ENCODE results near the gene CYTH4. TPM values are rescaled to one million over a fixed set of nuclear protein-coding genes. Genes with fewer than 3 reads are reported as not detected.

Gene CYTH4
- polyA plus RNA-seq, 1 donor from 2014 or later = not detected

DNA sequence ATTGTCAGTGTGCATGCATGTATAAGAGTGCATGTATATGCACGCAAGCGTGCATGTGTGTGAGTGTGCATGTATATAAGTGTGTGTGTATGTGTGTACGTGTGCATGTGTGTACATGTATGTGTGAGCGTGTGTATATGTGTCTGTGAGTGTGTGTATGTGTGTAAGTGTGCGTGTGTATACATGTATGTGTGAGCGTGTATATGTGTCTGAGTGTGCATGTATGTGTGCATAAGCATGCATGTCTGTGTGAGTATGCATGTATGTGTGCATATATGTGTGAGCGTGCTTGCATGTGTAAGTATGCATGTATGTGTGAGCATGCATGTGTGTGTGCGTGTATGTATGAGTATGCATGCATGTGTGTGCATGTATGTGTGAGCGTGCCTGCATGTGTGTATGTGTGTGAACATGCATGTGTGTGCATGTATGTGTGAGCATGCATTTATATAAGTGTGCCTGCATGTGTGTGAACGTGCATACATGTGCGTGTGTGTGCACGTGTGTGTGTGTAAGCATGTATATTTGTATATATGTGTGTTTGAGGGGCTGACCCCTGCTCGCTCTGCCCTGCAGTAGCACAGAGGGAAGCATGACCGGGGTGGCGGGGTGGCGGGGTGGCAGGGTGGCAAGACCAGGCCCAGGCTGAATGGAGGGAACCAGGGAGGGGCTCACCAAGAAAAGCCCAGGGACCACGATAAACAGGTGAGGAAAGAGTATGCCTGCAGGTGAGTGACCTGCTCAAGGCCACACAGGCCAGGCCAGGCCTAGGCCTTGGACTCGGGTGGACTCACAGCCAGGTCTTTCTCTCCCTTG lies 26.3 kb downstream of the CYTH4 start:
- Histone ChIP-seq H3K27ac (ENCODE audit: low read length) (no peak overlapping the region), H3K4me2 (ENCODE audit: low read length) (no peak overlapping the region)

DNA sequence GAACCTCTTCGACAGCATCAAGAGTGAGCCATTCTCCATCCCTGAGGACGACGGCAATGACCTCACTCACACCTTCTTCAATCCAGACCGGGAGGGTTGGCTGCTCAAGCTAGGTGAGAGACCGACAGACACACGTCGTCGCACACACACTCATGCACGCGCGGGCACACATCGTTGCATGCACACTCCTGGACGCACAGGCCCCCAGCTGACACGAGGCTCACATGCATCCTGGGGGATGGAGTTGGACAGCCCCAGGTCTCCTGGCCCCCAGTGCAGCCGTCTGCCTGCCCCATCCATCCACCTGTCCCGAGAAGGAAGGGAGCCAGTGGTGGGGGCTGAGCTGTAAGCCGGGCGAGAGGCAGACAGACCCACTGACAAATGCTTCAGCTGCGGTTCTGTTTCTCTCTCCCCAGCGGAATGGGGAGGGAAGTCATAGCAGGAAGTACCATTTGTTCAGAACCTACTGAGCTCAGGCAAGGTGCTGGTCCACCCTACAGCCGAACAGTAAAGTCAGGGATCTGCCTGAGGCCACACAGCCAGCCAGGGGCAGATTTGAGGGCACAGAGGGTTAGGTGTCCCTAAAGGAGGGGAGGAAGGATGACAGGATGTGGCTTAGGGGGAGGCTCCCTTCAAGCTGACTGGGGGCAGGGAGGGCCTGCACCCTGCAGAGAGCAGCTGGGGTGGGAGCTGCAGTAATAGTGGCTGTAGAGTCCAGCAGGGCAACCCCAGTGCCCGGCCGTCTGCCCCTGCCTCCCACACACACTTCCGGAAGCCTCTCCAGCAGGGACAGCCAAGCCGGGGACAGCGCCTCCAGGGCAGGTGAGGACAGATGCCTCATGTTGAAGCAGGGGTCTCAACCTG lies 27.1 kb downstream of the CYTH4 start:
- no peak overlapping the region for H3K27ac ChIP-seq (ENCODE audit: low read length)
- no peak overlapping the region for H3K4me2 ChIP-seq (ENCODE audit: low read length)
- H3K79me2 ChIP-seq (replicated peaks; ENCODE audit: insufficient read depth, low read length) = no peaks in the 10 kb centered on the region
- H3K9me3 ChIP-seq (ENCODE audit: low read length) = no peaks in the 10 kb centered on the region
- H3K4me3 ChIP-seq (ENCODE audit: low read length) = no peak overlapping the region
- no peaks in the 10 kb centered on the region for H3F3A ChIP-seq (ENCODE audit: insufficient read depth, low read length, poor library complexity, severe bottlenecking)
- no peaks in the 10 kb centered on the region for H3K27me3 ChIP-seq (ENCODE audit: insufficient read depth, low read depth, low read length)
- H4K20me1 ChIP-seq (ENCODE audit: insufficient read depth) = no peaks in the 10 kb centered on the region
- no peaks in the 10 kb centered on the region for H3K36me3 ChIP-seq (ENCODE audit: insufficient read depth, low read length)
- TF ChIP-seq MXI1 (conservative IDR thresholded peaks at IDR 0.05; ENCODE audit: poor library complexity, severe bottlenecking) (no peak), TAF1 (IDR thresholded peaks at IDR 0.05; ENCODE audit: low read depth) (no peak), EZH2 (IDR thresholded peaks at IDR 0.05; ENCODE audit: borderline replicate concordance, insufficient read depth, low read length, poor library complexity, severe bottlenecking) (no peak), RAD21 (conservative IDR thresholded peaks at IDR 0.05) (no peak)
- TF ChIP-seq, protein P1, sequence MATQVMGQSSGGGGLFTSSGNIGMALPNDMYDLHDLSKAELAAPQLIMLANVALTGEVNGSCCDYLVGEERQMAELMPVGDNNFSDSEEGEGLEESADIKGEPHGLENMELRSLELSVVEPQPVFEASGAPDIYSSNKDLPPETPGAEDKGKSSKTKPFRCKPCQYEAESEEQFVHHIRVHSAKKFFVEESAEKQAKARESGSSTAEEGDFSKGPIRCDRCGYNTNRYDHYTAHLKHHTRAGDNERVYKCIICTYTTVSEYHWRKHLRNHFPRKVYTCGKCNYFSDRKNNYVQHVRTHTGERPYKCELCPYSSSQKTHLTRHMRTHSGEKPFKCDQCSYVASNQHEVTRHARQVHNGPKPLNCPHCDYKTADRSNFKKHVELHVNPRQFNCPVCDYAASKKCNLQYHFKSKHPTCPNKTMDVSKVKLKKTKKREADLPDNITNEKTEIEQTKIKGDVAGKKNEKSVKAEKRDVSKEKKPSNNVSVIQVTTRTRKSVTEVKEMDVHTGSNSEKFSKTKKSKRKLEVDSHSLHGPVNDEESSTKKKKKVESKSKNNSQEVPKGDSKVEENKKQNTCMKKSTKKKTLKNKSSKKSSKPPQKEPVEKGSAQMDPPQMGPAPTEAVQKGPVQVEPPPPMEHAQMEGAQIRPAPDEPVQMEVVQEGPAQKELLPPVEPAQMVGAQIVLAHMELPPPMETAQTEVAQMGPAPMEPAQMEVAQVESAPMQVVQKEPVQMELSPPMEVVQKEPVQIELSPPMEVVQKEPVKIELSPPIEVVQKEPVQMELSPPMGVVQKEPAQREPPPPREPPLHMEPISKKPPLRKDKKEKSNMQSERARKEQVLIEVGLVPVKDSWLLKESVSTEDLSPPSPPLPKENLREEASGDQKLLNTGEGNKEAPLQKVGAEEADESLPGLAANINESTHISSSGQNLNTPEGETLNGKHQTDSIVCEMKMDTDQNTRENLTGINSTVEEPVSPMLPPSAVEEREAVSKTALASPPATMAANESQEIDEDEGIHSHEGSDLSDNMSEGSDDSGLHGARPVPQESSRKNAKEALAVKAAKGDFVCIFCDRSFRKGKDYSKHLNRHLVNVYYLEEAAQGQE (IDR thresholded peaks at IDR 0.05; ENCODE audit: borderline replicate concordance) = no peak
- no peak overlapping the region for H3K9ac ChIP-seq (ENCODE audit: low read length)
- no peak overlapping the region for H2AFZ ChIP-seq (ENCODE audit: low read depth, low read length)
- no peaks in the 10 kb centered on the region for H3K9me2 ChIP-seq (ENCODE audit: insufficient read depth, low read length)

More for the DNA sequence above, 26.3 kb downstream of the CYTH4 start:
- Histone ChIP-seq H3K9me3 (ENCODE audit: low read length) (no peaks in the 10 kb centered on the region), H3K36me3 (ENCODE audit: insufficient read depth, low read length) (no peaks in the 10 kb centered on the region), H3F3A (ENCODE audit: insufficient read depth, low read length, poor library complexity, severe bottlenecking) (no peaks in the 10 kb centered on the region), H3K9ac (ENCODE audit: low read length) (no peak overlapping the region), H2AFZ (ENCODE audit: low read depth, low read length) (no peak overlapping the region), H4K20me1 (ENCODE audit: insufficient read depth) (no peaks in the 10 kb centered on the region), H3K9me2 (ENCODE audit: insufficient read depth, low read length) (no peaks in the 10 kb centered on the region), H3K27me3 (ENCODE audit: insufficient read depth, low read depth, low read length) (no peaks in the 10 kb centered on the region), H3K79me2 (replicated peaks; ENCODE audit: insufficient read depth, low read length) (no peaks in the 10 kb centered on the region), H3K4me3 (ENCODE audit: low read length) (no peak overlapping the region)
- TF ChIP-seq RAD21 (conservative IDR thresholded peaks at IDR 0.05) (no peak), POLR2AphosphoS5 (IDR thresholded peaks at IDR 0.05) (no peak)

DNA sequence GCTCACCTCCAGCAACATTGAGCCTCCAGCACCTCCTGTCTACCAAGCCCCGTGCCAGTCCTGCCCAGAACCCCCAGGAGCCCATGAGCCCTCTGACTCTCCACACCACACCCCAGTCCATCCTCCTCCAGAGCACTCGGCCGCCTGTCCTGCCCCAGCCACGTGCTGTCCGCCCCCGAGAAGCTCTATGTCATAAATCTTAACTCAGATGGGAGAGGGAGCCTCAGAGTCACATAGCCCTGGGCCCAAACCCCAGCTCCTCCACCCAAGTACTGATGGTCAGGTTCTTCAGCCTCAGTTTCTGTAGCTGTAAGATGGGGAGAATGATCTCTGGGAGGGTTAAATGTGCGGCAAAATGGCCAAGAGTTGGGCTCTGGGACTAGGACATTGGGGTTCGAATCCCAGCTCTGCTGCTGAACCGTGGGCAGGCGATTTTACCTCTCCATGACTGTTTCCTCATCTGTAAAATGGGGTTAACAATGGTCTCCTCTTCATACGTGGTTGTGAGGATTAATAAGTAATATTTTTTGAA lies 27.8 kb downstream of the CYTH4 start:
- H4K20me1 ChIP-seq (ENCODE audit: insufficient read depth) = no peaks in the 10 kb centered on the region
- TF ChIP-seq, protein P2, sequence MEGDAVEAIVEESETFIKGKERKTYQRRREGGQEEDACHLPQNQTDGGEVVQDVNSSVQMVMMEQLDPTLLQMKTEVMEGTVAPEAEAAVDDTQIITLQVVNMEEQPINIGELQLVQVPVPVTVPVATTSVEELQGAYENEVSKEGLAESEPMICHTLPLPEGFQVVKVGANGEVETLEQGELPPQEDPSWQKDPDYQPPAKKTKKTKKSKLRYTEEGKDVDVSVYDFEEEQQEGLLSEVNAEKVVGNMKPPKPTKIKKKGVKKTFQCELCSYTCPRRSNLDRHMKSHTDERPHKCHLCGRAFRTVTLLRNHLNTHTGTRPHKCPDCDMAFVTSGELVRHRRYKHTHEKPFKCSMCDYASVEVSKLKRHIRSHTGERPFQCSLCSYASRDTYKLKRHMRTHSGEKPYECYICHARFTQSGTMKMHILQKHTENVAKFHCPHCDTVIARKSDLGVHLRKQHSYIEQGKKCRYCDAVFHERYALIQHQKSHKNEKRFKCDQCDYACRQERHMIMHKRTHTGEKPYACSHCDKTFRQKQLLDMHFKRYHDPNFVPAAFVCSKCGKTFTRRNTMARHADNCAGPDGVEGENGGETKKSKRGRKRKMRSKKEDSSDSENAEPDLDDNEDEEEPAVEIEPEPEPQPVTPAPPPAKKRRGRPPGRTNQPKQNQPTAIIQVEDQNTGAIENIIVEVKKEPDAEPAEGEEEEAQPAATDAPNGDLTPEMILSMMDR (IDR thresholded peaks at IDR 0.05; ENCODE audit: poor library complexity, severe bottlenecking) = no peak
- TF ChIP-seq EP300 (conservative IDR thresholded peaks at IDR 0.05; ENCODE audit: poor library complexity, severe bottlenecking) (no peak), POLR2AphosphoS5 (IDR thresholded peaks at IDR 0.05) (no peak), RAD21 (conservative IDR thresholded peaks at IDR 0.05) (no peak), MXI1 (conservative IDR thresholded peaks at IDR 0.05; ENCODE audit: poor library complexity, severe bottlenecking) (no peak), TAF1 (IDR thresholded peaks at IDR 0.05; ENCODE audit: low read depth) (no peak), EZH2 (IDR thresholded peaks at IDR 0.05; ENCODE audit: borderline replicate concordance, insufficient read depth, low read length, poor library complexity, severe bottlenecking) (no peak), SMC3 (conservative IDR thresholded peaks at IDR 0.05; ENCODE audit: poor library complexity) (no peak)
- TF ChIP-seq, protein P1 (IDR thresholded peaks at IDR 0.05; ENCODE audit: borderline replicate concordance) = no peak
- no peak overlapping the region for H3K27ac ChIP-seq (ENCODE audit: low read length)
- H3K79me2 ChIP-seq (replicated peaks; ENCODE audit: insufficient read depth, low read length) = no peaks in the 10 kb centered on the region
- H3K9ac ChIP-seq (ENCODE audit: low read length) = no peak overlapping the region
- H3K27me3 ChIP-seq (ENCODE audit: insufficient read depth, low read depth, low read length) = no peaks in the 10 kb centered on the region
- no peaks in the 10 kb centered on the region for H3K36me3 ChIP-seq (ENCODE audit: insufficient read depth, low read length)
- no peaks in the 10 kb centered on the region for H3K9me3 ChIP-seq (ENCODE audit: low read length)
- no peak overlapping the region for H3K4me3 ChIP-seq (ENCODE audit: low read length)
- H3K9me2 ChIP-seq (ENCODE audit: insufficient read depth, low read length) = no peaks in the 10 kb centered on the region
- no peak overlapping the region for H2AFZ ChIP-seq (ENCODE audit: low read depth, low read length)
- H3K4me2 ChIP-seq (ENCODE audit: low read length) = no peak overlapping the region
- no peaks in the 10 kb centered on the region for H3F3A ChIP-seq (ENCODE audit: insufficient read depth, low read length, poor library complexity, severe bottlenecking)

All from neural cell (in vitro differentiated cells).